ENCODE data around the gene ZNF837.

The ZNF837 gene

DNA sequence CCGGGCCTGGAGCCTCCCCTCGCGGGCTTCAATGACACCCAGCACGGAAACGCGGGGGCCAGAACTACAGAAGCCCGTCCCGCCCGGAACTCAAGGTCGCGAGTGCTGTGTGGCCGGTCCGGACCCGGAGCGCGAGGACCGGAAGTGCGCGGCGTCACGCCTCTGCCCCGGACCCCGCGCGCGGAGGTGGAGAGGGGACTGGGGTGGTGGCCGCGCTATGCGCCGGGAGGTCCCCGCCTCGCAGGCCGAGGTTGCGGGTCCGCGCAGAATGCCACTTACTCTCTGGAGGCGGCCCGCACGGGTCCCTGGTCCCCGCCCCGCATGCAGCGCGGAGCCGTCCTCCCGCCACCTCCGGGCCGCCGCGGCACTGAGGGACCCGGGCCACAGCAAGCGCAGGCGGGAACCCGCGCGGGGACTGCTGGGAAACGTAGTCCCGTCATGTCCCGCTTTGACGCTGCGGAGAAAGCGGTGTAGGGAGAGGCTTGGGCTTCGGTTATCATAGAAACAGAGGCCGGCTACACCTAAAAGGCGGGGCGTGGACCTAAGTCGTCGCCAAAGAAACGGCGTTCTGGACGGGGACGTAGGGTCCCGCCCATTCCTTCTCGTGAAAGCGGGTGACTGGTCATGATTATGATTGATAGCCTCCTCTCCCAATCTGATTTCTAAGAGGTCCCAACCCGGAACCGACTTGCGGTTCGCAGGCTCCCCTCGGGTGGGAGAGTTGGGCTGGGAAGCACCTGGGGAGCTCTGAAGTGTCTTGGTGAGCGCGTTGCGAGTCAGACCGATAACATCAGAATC is at the start of gene ZNF837:
Gene ZNF837 (minus strand): TSS at position 369 of the 798 bp plus-strand sequence. CDS start 11,698 bp downstream, outside the sequence.
- H3K4me3 ChIP-seq (ENCODE audit: low read depth, low read length) = peak within 1 kb of the TSS; percentile 75
- TF ChIP-seq, protein P1, sequence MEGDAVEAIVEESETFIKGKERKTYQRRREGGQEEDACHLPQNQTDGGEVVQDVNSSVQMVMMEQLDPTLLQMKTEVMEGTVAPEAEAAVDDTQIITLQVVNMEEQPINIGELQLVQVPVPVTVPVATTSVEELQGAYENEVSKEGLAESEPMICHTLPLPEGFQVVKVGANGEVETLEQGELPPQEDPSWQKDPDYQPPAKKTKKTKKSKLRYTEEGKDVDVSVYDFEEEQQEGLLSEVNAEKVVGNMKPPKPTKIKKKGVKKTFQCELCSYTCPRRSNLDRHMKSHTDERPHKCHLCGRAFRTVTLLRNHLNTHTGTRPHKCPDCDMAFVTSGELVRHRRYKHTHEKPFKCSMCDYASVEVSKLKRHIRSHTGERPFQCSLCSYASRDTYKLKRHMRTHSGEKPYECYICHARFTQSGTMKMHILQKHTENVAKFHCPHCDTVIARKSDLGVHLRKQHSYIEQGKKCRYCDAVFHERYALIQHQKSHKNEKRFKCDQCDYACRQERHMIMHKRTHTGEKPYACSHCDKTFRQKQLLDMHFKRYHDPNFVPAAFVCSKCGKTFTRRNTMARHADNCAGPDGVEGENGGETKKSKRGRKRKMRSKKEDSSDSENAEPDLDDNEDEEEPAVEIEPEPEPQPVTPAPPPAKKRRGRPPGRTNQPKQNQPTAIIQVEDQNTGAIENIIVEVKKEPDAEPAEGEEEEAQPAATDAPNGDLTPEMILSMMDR (IDR thresholded peaks at IDR 0.05; ENCODE audit: low read depth, low read length) = no peak
- peak; percentile 74 for TF ChIP-seq POLR2A (IDR thresholded peaks at IDR 0.05; ENCODE audit: extremely low read depth, insufficient read length)
- TF ChIP-seq MYC (IDR thresholded peaks at IDR 0.05; ENCODE audit: low read depth, low read length) = peak; percentile 91
- TF ChIP-seq, protein P2, sequence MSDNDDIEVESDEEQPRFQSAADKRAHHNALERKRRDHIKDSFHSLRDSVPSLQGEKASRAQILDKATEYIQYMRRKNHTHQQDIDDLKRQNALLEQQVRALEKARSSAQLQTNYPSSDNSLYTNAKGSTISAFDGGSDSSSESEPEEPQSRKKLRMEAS (IDR thresholded peaks at IDR 0.05; ENCODE audit: low read depth, low read length) = peak; percentile 68
- peak; percentile 100 for DNase-seq (ENCODE audit: low read depth)

DNA sequence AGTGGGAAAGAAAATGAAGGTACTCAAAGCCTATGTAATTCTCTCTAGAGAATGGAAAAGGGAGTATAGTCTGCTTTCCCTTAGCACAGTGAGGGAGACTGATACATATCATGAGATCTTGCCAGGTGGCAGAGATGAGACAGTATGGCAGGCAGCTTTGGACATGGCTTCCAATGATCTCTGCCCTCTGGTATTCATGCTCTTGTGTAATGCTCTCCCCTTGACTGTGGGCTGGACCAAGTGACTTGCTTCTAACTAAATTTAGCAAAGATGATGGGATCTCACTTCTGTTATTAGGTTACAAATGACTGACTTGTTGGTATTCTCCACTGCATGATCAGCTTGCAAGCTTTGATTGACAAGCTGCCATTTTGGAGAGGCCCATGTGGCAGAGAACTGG is 48.9 kb upstream of the ZNF837 start:
- no peak overlapping the region for H3K4me3 ChIP-seq (ENCODE audit: low read depth, low read length)
- TF ChIP-seq MYC (IDR thresholded peaks at IDR 0.05; ENCODE audit: low read depth, low read length) (no peak), POLR2A (IDR thresholded peaks at IDR 0.05; ENCODE audit: extremely low read depth, insufficient read length) (no peak)
- TF ChIP-seq, protein P1 (IDR thresholded peaks at IDR 0.05; ENCODE audit: low read depth, low read length) = no peak
- TF ChIP-seq, protein P2 (IDR thresholded peaks at IDR 0.05; ENCODE audit: low read depth, low read length) = no peak
- DNase-seq (ENCODE audit: low read depth) = no peak

DNA sequence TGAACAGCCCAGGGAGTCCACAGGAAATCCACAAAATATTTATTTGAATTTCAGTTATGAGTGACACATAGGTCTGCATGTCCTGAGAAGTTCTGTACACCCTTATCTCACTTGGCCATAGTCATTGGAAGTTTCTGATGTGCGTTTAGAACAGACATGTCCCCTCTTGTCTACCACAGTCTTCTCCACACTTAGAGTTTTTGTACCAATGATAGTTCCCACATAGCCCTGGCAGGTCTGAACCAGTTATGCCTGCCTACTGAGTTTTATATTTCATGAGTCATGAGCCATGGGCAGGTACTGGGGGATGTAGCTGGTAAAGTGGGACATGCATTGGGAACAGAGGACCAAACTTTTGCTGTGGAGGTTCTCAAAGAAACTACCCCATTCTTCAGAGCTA is 47.8 kb upstream of the ZNF837 start:
- TF ChIP-seq, protein P2 (IDR thresholded peaks at IDR 0.05; ENCODE audit: low read depth, low read length) = no peak
- no peak for TF ChIP-seq POLR2A (IDR thresholded peaks at IDR 0.05; ENCODE audit: extremely low read depth, insufficient read length)
- no peak for TF ChIP-seq MYC (IDR thresholded peaks at IDR 0.05; ENCODE audit: low read depth, low read length)
- TF ChIP-seq, protein P1 (IDR thresholded peaks at IDR 0.05; ENCODE audit: low read depth, low read length) = no peak
- H3K4me3 ChIP-seq (ENCODE audit: low read depth, low read length) = no peak overlapping the region
- DNase-seq (ENCODE audit: low read depth) = no peak

DNA sequence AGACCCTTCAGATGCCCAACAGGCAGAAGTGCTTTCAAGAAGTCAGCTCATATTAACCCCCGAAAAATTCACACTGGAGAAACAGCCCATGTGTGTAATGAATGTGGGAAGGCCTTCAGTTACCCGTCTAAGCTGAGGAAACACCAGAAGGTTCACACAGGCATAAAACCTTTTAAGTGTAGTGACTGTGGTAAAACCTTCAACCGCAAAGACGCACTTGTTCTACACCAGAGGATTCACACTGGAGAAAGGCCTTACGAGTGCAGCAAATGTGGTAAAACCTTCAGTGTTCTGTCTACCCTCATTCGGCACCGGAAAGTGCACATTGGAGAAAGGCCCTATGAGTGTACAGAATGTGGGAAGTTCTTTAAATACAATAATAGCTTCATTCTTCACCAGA is 36.2 kb upstream of the ZNF837 start:
- DNase-seq (ENCODE audit: low read depth) = no peak
- H3K4me3 ChIP-seq (ENCODE audit: low read depth, low read length) = no peak overlapping the region
- TF ChIP-seq, protein P1 (IDR thresholded peaks at IDR 0.05; ENCODE audit: low read depth, low read length) = no peak
- TF ChIP-seq, protein P2 (IDR thresholded peaks at IDR 0.05; ENCODE audit: low read depth, low read length) = no peak
- no peak for TF ChIP-seq POLR2A (IDR thresholded peaks at IDR 0.05; ENCODE audit: extremely low read depth, insufficient read length)
- TF ChIP-seq MYC (IDR thresholded peaks at IDR 0.05; ENCODE audit: low read depth, low read length) = no peak

DNA sequence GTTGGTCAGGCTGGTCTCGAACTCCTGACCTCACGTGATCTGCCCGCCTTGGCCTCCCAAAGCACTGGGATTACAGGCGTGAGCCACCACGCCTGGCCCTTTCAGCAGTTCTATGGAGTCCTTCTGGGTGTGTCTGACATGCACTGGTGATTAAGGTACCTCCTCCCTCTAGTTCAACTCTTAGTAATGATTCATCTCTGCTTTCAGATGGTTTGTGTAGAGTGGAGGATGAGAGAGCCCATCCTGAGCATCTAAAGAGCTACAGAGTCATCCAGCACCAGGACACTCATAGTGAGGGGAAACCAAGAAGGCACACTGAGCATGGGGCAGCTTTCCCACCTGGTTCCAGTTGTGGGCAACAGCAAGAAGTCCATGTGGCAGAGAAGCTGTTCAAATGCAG is 35.8 kb upstream of the ZNF837 start:
- DNase-seq (ENCODE audit: low read depth) = no peak
- H3K4me3 ChIP-seq (ENCODE audit: low read depth, low read length) = no peak overlapping the region
- no peak for TF ChIP-seq MYC (IDR thresholded peaks at IDR 0.05; ENCODE audit: low read depth, low read length)
- TF ChIP-seq, protein P1 (IDR thresholded peaks at IDR 0.05; ENCODE audit: low read depth, low read length) = no peak
